Body of pancreas (tissue), 4 donors: ENCODE data around the gene MLXIPL. TPM values are rescaled to one million over a fixed set of nuclear protein-coding genes. Genes with fewer than 3 reads are reported as not detected.
"Not testable (repeated sequence)": the region's sequence is repeated elsewhere in the genome, so short reads cannot be mapped to it uniquely, and the experiment has no call there.

ENCODE experiments used
- ATAC-seq: fragments of 150-250 bp; one replicate; pipeline ENCODE4 v1.9.1; 2016
- DNase-seq, 4 donors: peaks; one replicate each; pipeline ENCODE4 v3.0.0-alpha.2; 2019
- H3K27ac ChIP-seq, 4 donors: fragments of 200-600 bp; sonication (generic); 1 replicate in 3 of 4; 2 replicates in 1 of 4; pipeline versions ENCODE4 v1.5.1 to v1.6.1; 2016 to 2019; ENCODE audit warnings: mild to moderate bottlenecking in 1 of 4, mixed read lengths in 1 of 4, moderate library complexity in 1 of 4
- H3K27me3 ChIP-seq, 2 donors: fragments of 200-600 bp; sonication (generic); one replicate each; pipeline ENCODE4 v1.6.0; 2016; ENCODE audit warnings: mild to moderate bottlenecking in 1 of 2
- H3K36me3 ChIP-seq, 2 donors: fragments of 200-600 bp; sonication (generic); replicated peaks in 1 of 2; 2 replicates each; pipeline ENCODE4 v1.5.1; 2016; ENCODE audit warnings: low read depth in 2 of 2; ENCODE audit not compliant: insufficient read depth in 1 of 2
- H3K4me1 ChIP-seq: fragments of 200-600 bp; sonication (generic); one replicate; pipeline ENCODE4 v1.6.0; 2016
- H3K4me3 ChIP-seq, 2 donors: fragments of 200-600 bp; sonication (generic); 1 replicate in 1 of 2; 2 replicates in 1 of 2; pipeline ENCODE4 v1.5.1; 2016 to 2019
- H3K9me3 ChIP-seq, 3 donors: fragments of 200-600 bp; sonication (generic); 1 replicate in 2 of 3; 2 replicates in 1 of 3; pipeline ENCODE4 v1.5.1; 2016
- POLR2A ChIP-seq, 3 donors: fragments of 450-650 bp; IDR thresholded peaks; one replicate each; pipeline ENCODE4 v1.6.1; 2016; ENCODE audit warnings: antibody characterized with exemption in 3 of 3, mild to moderate bottlenecking in 2 of 3
- WGBS, 2 donors: methylation state at CpG; one replicate each; pipeline ENCODE4 v1.1.5; 2017; 5-methylcytosine and 5-hydroxymethylcytosine counted together
- intact Hi-C: fragments of 100-400 bp; cut with DNase I; formaldehyde crosslinking; loops from one replicate; pipeline ENCODE4 v1.15.1; 2023
- total RNA-seq, 2 donors: library from RNA; depleted of rRNA; stranded (reverse); fragments of >200 nt; gene quantifications; one replicate each; pipeline ENCODE4 v1.1.0, GENCODE V29; 2016
- TF ChIP-seq, protein P1 (sequence below), 7 experiments: fragments of 450-650 bp in 4 of 7; fragments of 200-600 bp in 3 of 7; sonication (generic) in 3 of 7; IDR thresholded peaks; one replicate each; pipeline ENCODE4 v1.5.1; 2016 to 2019; ENCODE audit warnings: antibody characterized with exemption in 7 of 7

Gene MLXIPL
- total RNA-seq, 2 donors from 2014 or later = 13.5 to 33.0 TPM

DNA sequence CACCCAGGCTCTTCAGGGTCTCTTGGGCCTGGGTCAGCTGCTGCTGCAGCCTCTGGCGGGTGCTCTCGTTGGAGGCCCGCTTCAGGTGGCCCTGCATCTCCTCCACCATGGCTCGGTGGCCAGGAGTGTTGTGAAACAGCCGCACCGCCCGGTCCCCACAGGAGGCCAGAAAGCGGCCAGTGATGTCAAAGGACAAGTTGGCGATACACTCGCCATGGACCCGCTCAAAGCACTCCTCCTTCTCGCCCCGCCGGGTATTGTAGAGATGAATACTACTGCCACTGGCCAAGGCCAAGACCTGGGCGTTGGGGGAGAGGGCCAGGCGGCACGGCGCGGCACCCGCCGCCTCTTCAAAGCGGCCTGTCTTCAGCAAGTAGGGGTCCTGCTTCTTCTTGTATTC lies 53.8 kb downstream of the MLXIPL start:
- H3K27ac ChIP-seq = no peak overlapping the region
- intact Hi-C loops = no loop called here
- no peak overlapping the region for H3K4me3 ChIP-seq
- H3K27me3 ChIP-seq = no peaks in the 10 kb centered on the region
- no peak for TF ChIP-seq POLR2A (IDR thresholded peaks at IDR 0.05)
- TF ChIP-seq, protein P1, sequence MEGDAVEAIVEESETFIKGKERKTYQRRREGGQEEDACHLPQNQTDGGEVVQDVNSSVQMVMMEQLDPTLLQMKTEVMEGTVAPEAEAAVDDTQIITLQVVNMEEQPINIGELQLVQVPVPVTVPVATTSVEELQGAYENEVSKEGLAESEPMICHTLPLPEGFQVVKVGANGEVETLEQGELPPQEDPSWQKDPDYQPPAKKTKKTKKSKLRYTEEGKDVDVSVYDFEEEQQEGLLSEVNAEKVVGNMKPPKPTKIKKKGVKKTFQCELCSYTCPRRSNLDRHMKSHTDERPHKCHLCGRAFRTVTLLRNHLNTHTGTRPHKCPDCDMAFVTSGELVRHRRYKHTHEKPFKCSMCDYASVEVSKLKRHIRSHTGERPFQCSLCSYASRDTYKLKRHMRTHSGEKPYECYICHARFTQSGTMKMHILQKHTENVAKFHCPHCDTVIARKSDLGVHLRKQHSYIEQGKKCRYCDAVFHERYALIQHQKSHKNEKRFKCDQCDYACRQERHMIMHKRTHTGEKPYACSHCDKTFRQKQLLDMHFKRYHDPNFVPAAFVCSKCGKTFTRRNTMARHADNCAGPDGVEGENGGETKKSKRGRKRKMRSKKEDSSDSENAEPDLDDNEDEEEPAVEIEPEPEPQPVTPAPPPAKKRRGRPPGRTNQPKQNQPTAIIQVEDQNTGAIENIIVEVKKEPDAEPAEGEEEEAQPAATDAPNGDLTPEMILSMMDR (IDR thresholded peaks at IDR 0.05) = no peak
- 93 to 96% methylated on average over 8 to 22 of the region's 22 CpGs for WGBS, 2 donors
- no peak for DNase-seq
- H3K36me3 ChIP-seq = peaks cover 26 to 40% of the 10 kb centered on the region in 2 donors
- no peak for ATAC-seq
- no peaks in the 10 kb centered on the region for H3K9me3 ChIP-seq
- H3K4me1 ChIP-seq = peaks cover 6% of the 10 kb centered on the region

DNA sequence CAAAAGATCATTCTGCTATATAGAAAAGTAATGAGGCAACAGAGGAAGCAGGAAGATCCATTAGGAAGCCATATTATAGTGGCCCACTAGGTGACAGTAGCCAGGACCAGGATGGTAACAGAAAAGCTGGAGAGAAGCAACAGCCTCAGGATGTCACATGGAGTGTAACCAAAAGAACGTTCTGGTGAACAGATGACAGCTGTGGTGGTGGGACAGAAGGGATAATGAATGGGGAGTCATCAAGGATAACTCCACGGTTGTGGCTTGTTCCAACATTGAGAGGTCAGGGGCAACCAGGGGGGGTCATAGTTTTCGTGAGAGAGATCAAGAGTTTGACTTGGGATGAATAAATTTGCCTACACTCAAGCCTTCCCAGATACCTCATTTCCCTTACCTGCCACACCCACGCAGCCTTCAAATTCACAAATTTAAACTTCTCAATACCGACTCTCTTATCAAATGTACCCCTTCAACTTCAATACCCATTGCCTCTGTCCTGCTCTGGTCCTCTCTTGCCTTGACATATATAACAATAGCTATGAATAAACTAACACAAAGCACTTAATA lies 55.2 kb downstream of the MLXIPL start:
- TF ChIP-seq POLR2A (IDR thresholded peaks at IDR 0.05) = no peak
- intact Hi-C loops = no loop called here
- Histone ChIP-seq H3K27me3 (no peaks in the 10 kb centered on the region), H3K9me3 (no peaks in the 10 kb centered on the region), H3K4me3 (no peak overlapping the region), H3K27ac (no peak overlapping the region), H3K36me3 (peaks cover 26 to 40% of the 10 kb centered on the region in 2 donors), H3K4me1 (peaks cover 6% of the 10 kb centered on the region)
- no peak for ATAC-seq
- 66 to 75% methylated on average over 5 of the region's 5 CpGs for WGBS, 2 donors
- no peak for DNase-seq

DNA sequence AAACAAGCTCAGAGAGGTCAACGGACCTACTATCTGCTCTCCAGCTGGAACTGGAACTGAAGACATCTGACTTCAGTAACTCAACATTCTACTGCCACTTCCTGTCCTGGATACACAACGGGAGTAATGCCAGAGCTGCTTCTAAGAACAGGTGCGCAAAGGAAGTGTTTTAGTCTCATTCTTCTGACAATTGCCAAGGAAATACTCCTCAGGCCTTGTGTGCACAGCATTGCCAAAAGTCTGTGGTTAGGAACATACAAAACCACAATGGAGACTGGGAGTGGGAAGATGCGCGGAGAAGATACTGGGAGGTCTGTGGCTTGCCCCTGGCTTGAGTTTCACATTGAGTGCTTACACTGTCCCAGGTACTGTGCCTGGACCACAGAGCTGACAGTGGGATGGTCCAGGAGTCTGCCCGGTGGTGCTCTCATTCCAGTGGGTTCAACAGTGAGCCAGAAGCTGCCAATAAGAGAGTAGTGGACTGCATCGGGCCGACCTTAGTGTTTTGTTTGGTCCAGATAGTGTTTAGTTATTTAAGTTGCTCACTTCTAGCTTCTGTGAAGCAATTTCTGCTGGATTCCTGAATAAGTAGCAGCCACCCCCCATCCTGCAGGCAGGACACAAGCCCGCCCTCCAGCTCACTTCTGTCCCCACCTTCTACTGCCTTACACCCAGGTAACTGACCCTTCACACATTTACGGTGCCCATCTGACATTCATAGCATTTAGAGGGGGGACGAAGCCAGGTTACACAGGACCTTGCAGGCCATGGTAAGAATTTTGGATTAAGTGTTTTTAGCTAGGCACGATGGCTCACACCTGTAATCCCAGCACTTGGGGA lies 56.3 kb downstream of the MLXIPL start:
- intact Hi-C loops = no loop called here
- H3K27ac ChIP-seq = no peak overlapping the region
- ATAC-seq (no peak), DNase-seq (no peak)
- H3K9me3 ChIP-seq = no peaks in the 10 kb centered on the region
- TF ChIP-seq POLR2A (IDR thresholded peaks at IDR 0.05) = no peak
- TF ChIP-seq, protein P1 (IDR thresholded peaks at IDR 0.05) = no peak
- peaks cover 18 to 31% of the 10 kb centered on the region in 2 donors for H3K36me3 ChIP-seq
- WGBS, 2 donors = 63 to 67% methylated on average over 10 to 12 of the region's 12 CpGs
- H3K4me3 ChIP-seq = no peak overlapping the region
- H3K4me1 ChIP-seq = peaks cover 6% of the 10 kb centered on the region
- H3K27me3 ChIP-seq = no peaks in the 10 kb centered on the region

DNA sequence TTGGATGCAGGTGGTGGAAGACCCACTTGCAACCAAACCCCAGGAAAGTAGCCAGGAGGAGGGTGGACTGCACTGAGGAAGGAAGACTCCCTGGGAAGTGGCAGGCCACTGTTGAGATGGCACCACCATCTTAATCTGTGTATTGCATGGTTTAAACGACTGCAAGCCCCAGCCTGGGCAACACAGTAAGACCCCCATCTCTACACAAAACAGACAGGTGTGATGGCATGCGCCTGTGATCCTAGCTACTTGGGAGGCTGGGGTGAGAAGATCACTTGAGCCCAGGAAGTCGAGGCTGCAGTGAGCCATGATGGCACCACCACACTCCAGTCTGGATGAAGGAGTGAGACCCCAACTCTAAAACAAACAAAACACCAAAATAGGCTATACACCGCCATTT lies 57.2 kb downstream of the MLXIPL start:
- WGBS, 2 donors = 88 to 96% methylated on average over 3 to 4 of the region's 4 CpGs
- Histone ChIP-seq H3K4me1 (peaks cover 6% of the 10 kb centered on the region), H3K36me3 (peaks cover 16 to 23% of the 10 kb centered on the region in 2 donors), H3K9me3 (no peaks in the 10 kb centered on the region), H3K27me3 (no peaks in the 10 kb centered on the region), H3K27ac (no peak overlapping the region), H3K4me3 (no peak overlapping the region)
- intact Hi-C loops = no loop called here
- ATAC-seq (no peak), DNase-seq (no peak)
- no peak for TF ChIP-seq POLR2A (IDR thresholded peaks at IDR 0.05)
- TF ChIP-seq, protein P1 (IDR thresholded peaks at IDR 0.05) = no peak

DNA sequence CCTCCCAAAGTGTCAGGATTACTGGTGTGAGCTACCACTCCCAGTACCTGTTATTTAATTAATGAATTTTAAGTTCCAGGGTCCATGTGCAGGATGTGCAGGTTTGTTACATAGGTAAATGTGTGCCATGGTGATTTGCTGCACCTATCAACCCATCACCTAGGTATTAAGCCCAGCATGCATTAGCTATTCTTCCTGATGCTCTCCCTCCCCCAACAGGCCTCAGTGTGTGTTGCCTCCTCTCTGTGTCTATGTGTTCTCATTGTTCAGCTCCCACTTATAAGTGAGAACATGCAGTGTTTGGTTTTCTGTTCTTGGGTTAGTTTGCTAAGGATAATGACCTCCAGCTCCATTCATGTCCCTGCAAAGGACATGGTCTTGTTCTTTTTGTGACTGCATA lies 57.9 kb downstream of the MLXIPL start:
- intact Hi-C loops, DNase-seq, ATAC-seq, H3K27me3 ChIP-seq, H3K4me3 ChIP-seq, H3K4me1 ChIP-seq, H3K27ac ChIP-seq, H3K9me3 ChIP-seq: not testable (repeated sequence)
- peaks cover 13 to 19% of the 10 kb centered on the region in 2 donors for H3K36me3 ChIP-seq
